ENCODE measurements around the gene EOLA2.
"Not testable (repeated sequence)": the region's sequence is repeated elsewhere in the genome, so short reads cannot be mapped to it uniquely, and the experiment has no call there.

Gene EOLA2

GRCh38 chrX:149916745-149917392 lies 21.4 kb downstream of the EOLA2 start:
- Mint-ChIP-seq H3K36me3 (no peaks in the 10 kb centered on the region), H3K27ac (no peak overlapping the region), H3K4me3 (no peak overlapping the region), H3K4me1 (ENCODE audit: low read depth) (no peaks in the 10 kb centered on the region), H3K9me3 (ENCODE audit: low read depth) (no peaks in the 10 kb centered on the region), H3K27me3 (no peaks in the 10 kb centered on the region)

- H3K4me3 Mint-ChIP-seq, result no peak overlapping the region
- no peak overlapping the region for H3K27ac Mint-ChIP-seq
- H3K4me1 Mint-ChIP-seq (ENCODE audit: low read depth), result no peaks in the 10 kb centered on the region
- H3K9me3 Mint-ChIP-seq (ENCODE audit: low read depth), result no peaks in the 10 kb centered on the region
- H3K27me3 Mint-ChIP-seq, result no peaks in the 10 kb centered on the region
- H3K36me3 Mint-ChIP-seq, result no peaks in the 10 kb centered on the region
Measured at GRCh38 chrX:149910178-149910695, 28.1 kb downstream of the EOLA2 start.

GRCh38 chrX:149909324-149910177 lies 28.7 kb downstream of the EOLA2 start:
- H3K36me3 Mint-ChIP-seq, result no peaks in the 10 kb centered on the region
- no peaks in the 10 kb centered on the region for H3K27me3 Mint-ChIP-seq
- H3K27ac Mint-ChIP-seq, result no peak overlapping the region
- H3K9me3 Mint-ChIP-seq (ENCODE audit: low read depth), result no peaks in the 10 kb centered on the region
- no peaks in the 10 kb centered on the region for H3K4me1 Mint-ChIP-seq (ENCODE audit: low read depth)
- H3K4me3 Mint-ChIP-seq, result no peak overlapping the region

- Mint-ChIP-seq H3K4me1 (ENCODE audit: low read depth) (peaks cover 4% of the 10 kb centered on the region), H3K9me3 (ENCODE audit: low read depth) (no peaks in the 10 kb centered on the region), H3K4me3 (no peak overlapping the region), H3K36me3 (no peaks in the 10 kb centered on the region), H3K27ac (no peak overlapping the region), H3K27me3 (no peaks in the 10 kb centered on the region)
Measured at GRCh38 chrX:149908727-149909126, 29.6 kb downstream of the EOLA2 start.

GRCh38 chrX:149908308-149908707 lies 30.0 kb downstream of the EOLA2 start:
- Mint-ChIP-seq H3K4me3 (no peak overlapping the region), H3K27me3 (no peaks in the 10 kb centered on the region), H3K27ac (no peak overlapping the region), H3K36me3 (no peaks in the 10 kb centered on the region), H3K9me3 (ENCODE audit: low read depth) (no peaks in the 10 kb centered on the region), H3K4me1 (ENCODE audit: low read depth) (peaks cover 4% of the 10 kb centered on the region)

GRCh38 chrX:149903889-149904748 lies 34.2 kb downstream of the EOLA2 start:
- Mint-ChIP-seq H3K27me3 (no peaks in the 10 kb centered on the region), H3K4me3 (no peak overlapping the region), H3K9me3 (ENCODE audit: low read depth) (peaks cover under 1% of the 10 kb centered on the region), H3K36me3 (peaks cover 3% of the 10 kb centered on the region), H3K27ac (no peak overlapping the region), H3K4me1 (ENCODE audit: low read depth) (peaks cover 4% of the 10 kb centered on the region)

- H3K4me3 Mint-ChIP-seq, result no peak overlapping the region
- peaks cover 8% of the 10 kb centered on the region for H3K4me1 Mint-ChIP-seq (ENCODE audit: low read depth)
- peaks cover 4% of the 10 kb centered on the region for H3K27me3 Mint-ChIP-seq
- H3K36me3 Mint-ChIP-seq, result peaks cover 3% of the 10 kb centered on the region
- no peak overlapping the region for H3K27ac Mint-ChIP-seq
- peaks cover 6% of the 10 kb centered on the region for H3K9me3 Mint-ChIP-seq (ENCODE audit: low read depth)
Measured at GRCh38 chrX:149898554-149898953, 39.7 kb downstream of the EOLA2 start.

- H3K36me3 Mint-ChIP-seq; H3K9me3 Mint-ChIP-seq (ENCODE audit: low read depth); H3K4me1 Mint-ChIP-seq (ENCODE audit: low read depth); H3K27ac Mint-ChIP-seq; H3K4me3 Mint-ChIP-seq; H3K27me3 Mint-ChIP-seq: not testable (repeated sequence)
Measured at GRCh38 chrX:149890828-149891227, 47.5 kb downstream of the EOLA2 start.
